Mesendoderm (in vitro differentiated cells): ENCODE results near the gene CAMK1G.

Source experiments
- DNase-seq: peaks from one replicate; pipeline ENCODE4 v3.0.0; 2013
- H2AK5ac ChIP-seq: 2 replicates; pipeline ENCODE4 v1.6.1; 2013; ENCODE audit warnings: low read length, inconsistent platforms
- H2BK120ac ChIP-seq: 2 replicates; pipeline ENCODE4 v1.6.1; 2013; ENCODE audit warnings: low read depth, mild to moderate bottlenecking, low read length, moderate library complexity, mixed read lengths
- H2BK15ac ChIP-seq: replicated peaks from 2 replicates; pipeline ENCODE4 v1.6.1; 2013; ENCODE audit warnings: low read depth, mild to moderate bottlenecking, moderate library complexity
- H2BK5ac ChIP-seq: 2 replicates; pipeline ENCODE4 v1.6.1; 2013; ENCODE audit warnings: low read length, inconsistent platforms
- H3K18ac ChIP-seq: 2 replicates; pipeline ENCODE4 v1.6.1; 2013; ENCODE audit warnings: mild to moderate bottlenecking, low read length, mixed read lengths
- H3K23ac ChIP-seq: one replicate; pipeline ENCODE4 v1.6.1; 2013; ENCODE audit warnings: low read length
- H3K27ac ChIP-seq: 2 replicates; pipeline ENCODE4 v1.5.1; 2013; ENCODE audit warnings: low read depth, mild to moderate bottlenecking, inconsistent platforms, low read length, moderate library complexity
- H3K27me3 ChIP-seq: 2 replicates; pipeline ENCODE4 v1.6.1; 2013; ENCODE audit warnings: low read length, control low read depth, mild to moderate bottlenecking, inconsistent platforms; ENCODE audit not compliant: insufficient read depth, poor library complexity
- H3K36me3 ChIP-seq: 2 replicates; pipeline ENCODE4 v1.6.1; 2013; ENCODE audit warnings: low read length, inconsistent platforms; ENCODE audit not compliant: control insufficient read depth, insufficient read depth
- H3K4ac ChIP-seq: one replicate; pipeline ENCODE4 v1.6.1; 2013; ENCODE audit warnings: low read depth, mild to moderate bottlenecking, low read length, moderate library complexity
- H3K4me1 ChIP-seq: 2 replicates; pipeline ENCODE4 v1.6.1; 2013; ENCODE audit warnings: low read depth, low read length, inconsistent platforms; ENCODE audit not compliant: control insufficient read depth
- H3K4me2 ChIP-seq: 2 replicates; pipeline ENCODE4 v1.6.1; 2013; ENCODE audit warnings: low read length
- H3K4me3 ChIP-seq: 2 replicates; pipeline ENCODE4 v1.5.1; 2013; ENCODE audit warnings: mild to moderate bottlenecking, low read length
- H3K56ac ChIP-seq: one replicate; pipeline ENCODE4 v1.6.1; 2013; ENCODE audit warnings: low read length
- H3K79me1 ChIP-seq: 2 replicates; pipeline ENCODE4 v1.6.1; 2013; ENCODE audit warnings: low read length, inconsistent platforms
- H3K79me2 ChIP-seq: 2 replicates; pipeline ENCODE4 v1.6.1; 2013; ENCODE audit warnings: mild to moderate bottlenecking, low read length; ENCODE audit not compliant: control insufficient read depth, insufficient read depth
- H3K9ac ChIP-seq: 2 replicates; pipeline ENCODE4 v1.6.1; 2013; ENCODE audit warnings: low read length, inconsistent platforms
- H4K5ac ChIP-seq: one replicate; pipeline ENCODE4 v1.6.1; 2013; ENCODE audit warnings: low read length
- H4K8ac ChIP-seq: one replicate; pipeline ENCODE4 v1.6.1; 2013; ENCODE audit warnings: low read depth, mild to moderate bottlenecking, control low read depth, low read length, moderate library complexity
- WGBS: extraction: QIAGEN DNeasy Blood & Tissue Kit; methylation state at CpG from one replicate; pipeline ENCODE4 v1.1.7; 2013; ENCODE audit warnings: low lambda C conversion rate, missing lambda C conversion rate; ENCODE audit not compliant: insufficient coverage; ENCODE audit errors: extremely low coverage; 5-methylcytosine and 5-hydroxymethylcytosine counted together

CAMK1G gene

GRCh38 chr1:209542585-209542984 is 40.9 kb upstream of the CAMK1G start:
- Histone ChIP-seq H2AK5ac (no peak overlapping the region), H3K36me3 (no peaks in the 10 kb centered on the region), H3K79me1 (no peaks in the 10 kb centered on the region), H3K27ac (no peak overlapping the region), H3K4me2 (no peak overlapping the region), H4K8ac (no peak overlapping the region), H2BK15ac (no peak overlapping the region), H3K56ac (no peak overlapping the region), H4K5ac (no peak overlapping the region), H3K9ac (no peak overlapping the region), H3K23ac (no peak overlapping the region), H2BK5ac (no peak overlapping the region), H3K4me3 (no peak overlapping the region), H3K79me2 (no peaks in the 10 kb centered on the region), H3K18ac (no peak overlapping the region), H3K4me1 (no peaks in the 10 kb centered on the region), H3K4ac (no peak overlapping the region), H2BK120ac (no peak overlapping the region), H3K27me3 (no peaks in the 10 kb centered on the region)
- DNase-seq, result no peak

GRCh38 chr1:209544098-209544497 is 39.4 kb upstream of the CAMK1G start:
- no peaks in the 10 kb centered on the region for H3K36me3 ChIP-seq
- no peak overlapping the region for H2BK15ac ChIP-seq
- H3K4me2 ChIP-seq, result no peak overlapping the region
- H3K79me2 ChIP-seq, result no peaks in the 10 kb centered on the region
- no peak overlapping the region for H3K9ac ChIP-seq
- H3K27ac ChIP-seq, result no peak overlapping the region
- no peak overlapping the region for H2BK5ac ChIP-seq
- H3K4me3 ChIP-seq, result no peak overlapping the region
- H4K5ac ChIP-seq, result no peak overlapping the region
- no peaks in the 10 kb centered on the region for H3K27me3 ChIP-seq
- H3K4ac ChIP-seq, result no peak overlapping the region
- no peak overlapping the region for H2AK5ac ChIP-seq
- no peak overlapping the region for H2BK120ac ChIP-seq
- H4K8ac ChIP-seq, result no peak overlapping the region
- H3K4me1 ChIP-seq, result no peaks in the 10 kb centered on the region
- H3K23ac ChIP-seq, result no peak overlapping the region
- no peak for DNase-seq
- H3K56ac ChIP-seq, result no peak overlapping the region
- no peak overlapping the region for H3K18ac ChIP-seq
- H3K79me1 ChIP-seq, result no peaks in the 10 kb centered on the region
- WGBS, result no CpG with 5 or more reads among the region's 2 CpGs

GRCh38 chr1:209545423-209545822 is 38.1 kb upstream of the CAMK1G start:
- DNase-seq, result no peak
- H3K4ac ChIP-seq, result no peak overlapping the region
- H3K56ac ChIP-seq, result no peak overlapping the region
- no peak overlapping the region for H3K18ac ChIP-seq
- H2AK5ac ChIP-seq, result no peak overlapping the region
- no peak overlapping the region for H2BK120ac ChIP-seq
- no CpG with 5 or more reads among the region's 3 CpGs for WGBS
- no peak overlapping the region for H2BK15ac ChIP-seq
- no peak overlapping the region for H3K4me3 ChIP-seq
- H3K27ac ChIP-seq, result no peak overlapping the region
- H3K4me2 ChIP-seq, result no peak overlapping the region
- H4K5ac ChIP-seq, result no peak overlapping the region
- peaks cover 2% of the 10 kb centered on the region for H3K4me1 ChIP-seq
- H3K27me3 ChIP-seq, result no peaks in the 10 kb centered on the region
- no peaks in the 10 kb centered on the region for H3K79me1 ChIP-seq
- H3K36me3 ChIP-seq, result no peaks in the 10 kb centered on the region
- no peak overlapping the region for H2BK5ac ChIP-seq
- no peak overlapping the region for H3K9ac ChIP-seq
- no peak overlapping the region for H4K8ac ChIP-seq
- no peaks in the 10 kb centered on the region for H3K79me2 ChIP-seq
- no peak overlapping the region for H3K23ac ChIP-seq

- no peak overlapping the region for H2AK5ac ChIP-seq
- no peaks in the 10 kb centered on the region for H3K79me2 ChIP-seq
- no peak overlapping the region for H3K23ac ChIP-seq
- no peaks in the 10 kb centered on the region for H3K27me3 ChIP-seq
- H3K18ac ChIP-seq, result peak overlapping the region; percentile 9
- H3K9ac ChIP-seq, result no peak overlapping the region
- no peak for DNase-seq
- no peak overlapping the region for H2BK5ac ChIP-seq
- no peak overlapping the region for H4K8ac ChIP-seq
- no peak overlapping the region for H3K4me2 ChIP-seq
- no peak overlapping the region for H4K5ac ChIP-seq
- peaks cover 2% of the 10 kb centered on the region for H3K4me1 ChIP-seq
- no peak overlapping the region for H3K4ac ChIP-seq
- H2BK120ac ChIP-seq, result no peak overlapping the region
- no peak overlapping the region for H3K56ac ChIP-seq
- H3K27ac ChIP-seq, result no peak overlapping the region
- no peak overlapping the region for H3K4me3 ChIP-seq
- no peak overlapping the region for H2BK15ac ChIP-seq
- WGBS, result no CpG with 5 or more reads among the region's 5 CpGs
- no peaks in the 10 kb centered on the region for H3K36me3 ChIP-seq
- no peaks in the 10 kb centered on the region for H3K79me1 ChIP-seq
Observed at GRCh38 chr1:209546390-209547085, 37.0 kb upstream of the CAMK1G start.

GRCh38 chr1:209547626-209548025 is 35.9 kb upstream of the CAMK1G start:
- no peak overlapping the region for H3K56ac ChIP-seq
- no peak for DNase-seq
- no peak overlapping the region for H4K5ac ChIP-seq
- no peak overlapping the region for H3K18ac ChIP-seq
- no peak overlapping the region for H3K9ac ChIP-seq
- no peak overlapping the region for H3K23ac ChIP-seq
- H3K4me3 ChIP-seq, result no peak overlapping the region
- peaks cover 3% of the 10 kb centered on the region for H3K4me1 ChIP-seq
- H4K8ac ChIP-seq, result no peak overlapping the region
- no peak overlapping the region for H3K4me2 ChIP-seq
- no peaks in the 10 kb centered on the region for H3K79me1 ChIP-seq
- no peak overlapping the region for H2BK15ac ChIP-seq
- H2AK5ac ChIP-seq, result no peak overlapping the region
- no peaks in the 10 kb centered on the region for H3K79me2 ChIP-seq
- H3K36me3 ChIP-seq, result no peaks in the 10 kb centered on the region
- no CpG with 5 or more reads among the region's 3 CpGs for WGBS
- H2BK120ac ChIP-seq, result no peak overlapping the region
- H3K27me3 ChIP-seq, result no peaks in the 10 kb centered on the region
- no peak overlapping the region for H3K4ac ChIP-seq
- no peak overlapping the region for H3K27ac ChIP-seq
- no peak overlapping the region for H2BK5ac ChIP-seq
